Uterus (tissue), 4 donors: Measurements from ENCODE around the gene TBL2. TPM values are rescaled to one million over a fixed set of nuclear protein-coding genes. Genes with fewer than 3 reads are reported as not detected.
"Not testable (repeated sequence)": the region's sequence is repeated elsewhere in the genome, so short reads cannot be mapped to it uniquely, and the experiment has no call there.

Experiments
- DNase-seq, 2 donors: peaks; one replicate each; pipeline ENCODE4 v3.0.0-alpha.2; 2019 to 2020
- H3K27ac ChIP-seq, 2 donors: fragments of 200-600 bp; sonication (generic); 1 replicate in 1 of 2; 2 replicates in 1 of 2; pipeline ENCODE4 v1.5.1; 2016 to 2018
- H3K27me3 ChIP-seq, 2 donors: fragments of 200-600 bp; sonication (generic); one replicate each; pipeline ENCODE4 v1.5.1; 2018 to 2019; ENCODE audit warnings: control low read depth in 1 of 2
- H3K36me3 ChIP-seq, 2 donors: fragments of 200-600 bp; sonication (generic); one replicate each; pipeline ENCODE4 v1.5.1; 2019; ENCODE audit warnings: control low read depth in 1 of 2
- H3K4me1 ChIP-seq, 2 donors: fragments of 200-600 bp; sonication (generic); one replicate each; pipeline ENCODE4 v1.5.1; 2018 to 2019; ENCODE audit warnings: control low read depth in 1 of 2
- H3K4me3 ChIP-seq, 2 donors: fragments of 200-600 bp; sonication (generic); 1 replicate in 1 of 2; 2 replicates in 1 of 2; pipeline ENCODE4 v1.5.1; 2018 to 2019; ENCODE audit warnings: mild to moderate bottlenecking in 1 of 2
- H3K9me3 ChIP-seq, 2 donors: fragments of 200-600 bp; sonication (generic); one replicate each; pipeline ENCODE4 v1.5.1; 2019; ENCODE audit warnings: control low read depth in 1 of 2
- CTCF ChIP-seq, 4 experiments: fragments of 200-600 bp in 2 of 4; fragments of 450-650 bp in 2 of 4; sonication (generic) in 2 of 4; IDR thresholded peaks; one replicate each; pipeline ENCODE4 v1.5.1; 2016 to 2019; ENCODE audit warnings: antibody characterized with exemption in 4 of 4, mild to moderate bottlenecking in 2 of 4, moderate library complexity in 1 of 4
- POLR2A ChIP-seq, 2 donors: fragments of 450-650 bp; IDR thresholded peaks; one replicate each; pipeline ENCODE4 v1.6.1; 2016; ENCODE audit warnings: antibody characterized with exemption in 2 of 2, mild to moderate bottlenecking in 1 of 2, moderate library complexity in 1 of 2
- intact Hi-C: fragments of 100-400 bp; cut with DNase I; formaldehyde crosslinking; loops from one replicate; pipeline ENCODE4 v1.15.1; 2023; ENCODE audit warnings: low total_unique reads
- total RNA-seq, 4 donors: library from RNA; depleted of rRNA in 3 of 4; stranded (reverse); fragments of >200 nt in 3 of 4; gene quantifications; one replicate each; pipeline versions ENCODE4 v1.1.0 to v1.2.4, GENCODE V29; 2014 to 2023
- donor health status: DM: yes; HTN: yes; CAD: no.

Gene TBL2
- total RNA-seq, 4 donors from 2014 or later = 21.5 to 106 (median 50.9) TPM

- no peak overlapping the region for H3K27ac ChIP-seq
- no peaks in the 10 kb centered on the region for H3K4me1 ChIP-seq
- no peaks in the 10 kb centered on the region for H3K27me3 ChIP-seq
- H3K4me3 ChIP-seq = no peak overlapping the region
- no peak for TF ChIP-seq CTCF (IDR thresholded peaks at IDR 0.05)
- TF ChIP-seq POLR2A (IDR thresholded peaks at IDR 0.05) = no peak
- intact Hi-C loops = no loop called here
- no peak for DNase-seq
- H3K36me3 ChIP-seq = no peaks in the 10 kb centered on the region
- H3K9me3 ChIP-seq = no peaks in the 10 kb centered on the region
Observed at GRCh38 chr7:73567140-73567539, 11.2 kb downstream of the TBL2 start.

GRCh38 chr7:73566431-73566830, 11.9 kb downstream of the TBL2 start:
- H3K36me3 ChIP-seq, H3K4me3 ChIP-seq, H3K9me3 ChIP-seq, H3K4me1 ChIP-seq, H3K27me3 ChIP-seq, intact Hi-C loops, H3K27ac ChIP-seq, DNase-seq: not testable (repeated sequence)

- Histone ChIP-seq H3K27me3 (no peaks in the 10 kb centered on the region), H3K27ac (no peak overlapping the region), H3K4me1 (no peaks in the 10 kb centered on the region), H3K9me3 (no peaks in the 10 kb centered on the region), H3K4me3 (no peak overlapping the region), H3K36me3 (no peaks in the 10 kb centered on the region)
- TF ChIP-seq CTCF (IDR thresholded peaks at IDR 0.05) (no peak), POLR2A (IDR thresholded peaks at IDR 0.05) (no peak)
- intact Hi-C loops = no loop called here
- no peak for DNase-seq
Observed at GRCh38 chr7:73565675-73566340, 12.6 kb downstream of the TBL2 start.

GRCh38 chr7:73560109-73560835, 18.1 kb downstream of the TBL2 start:
- Histone ChIP-seq H3K36me3 (no peaks in the 10 kb centered on the region), H3K4me3 (no peak overlapping the region), H3K9me3 (no peaks in the 10 kb centered on the region), H3K27me3 (no peaks in the 10 kb centered on the region), H3K4me1 (no peaks in the 10 kb centered on the region), H3K27ac (no peak overlapping the region)
- intact Hi-C loops = no loop called here
- TF ChIP-seq POLR2A (IDR thresholded peaks at IDR 0.05) (no peak), CTCF (IDR thresholded peaks at IDR 0.05) (no peak)
- no peak for DNase-seq

- DNase-seq = peak; percentile 49 to 70
- H3K9me3 ChIP-seq = no peaks in the 10 kb centered on the region
- H3K4me3 ChIP-seq = peak within 1 kb of the TSS; percentile 58 to 90
- no peaks in the 10 kb centered on the region for H3K27me3 ChIP-seq
- H3K27ac ChIP-seq = peak within 1 kb of the TSS; percentile 99
- no peaks in the 10 kb centered on the region for H3K4me1 ChIP-seq
- H3K36me3 ChIP-seq = no peaks in the 10 kb centered on the region
- peak in 1 of 4 experiments; percentile 10 for TF ChIP-seq CTCF (IDR thresholded peaks at IDR 0.05)
- peak in 1 of 2 donors; percentile 79 for TF ChIP-seq POLR2A (IDR thresholded peaks at IDR 0.05)
- intact Hi-C loops = no loop called here
Observed at GRCh38 chr7:73557397-73558257, 20.8 kb downstream of the TBL2 start, which contains the start of gene BCL7B. Gene BCL7B, minus strand, starts transcription at chr7:73557690. Its CDS starts 112 bp downstream, at chr7:73557578.
